HepG2 (cell line): ENCODE measurements around the gene RHBDL1. TPM values are rescaled to one million over a fixed set of nuclear protein-coding genes. Genes with fewer than 3 reads are reported as not detected.

Experiments used
- FOXC1 ChIP-seq: sonication (generic); formaldehyde crosslinking; IDR thresholded peaks from 2 replicates; pipeline ENCODE4 v1.8.0; 2022; ENCODE audit warnings: mild to moderate bottlenecking, missing genetic modification reagents, borderline replicate concordance
- HES4 ChIP-seq: sonication (generic); formaldehyde crosslinking; IDR thresholded peaks from 2 replicates; pipeline ENCODE4 v1.9.0; 2021; ENCODE audit warnings: mild to moderate bottlenecking, missing genetic modification reagents, borderline replicate concordance
- JDP2 ChIP-seq: sonication (generic); formaldehyde crosslinking; IDR thresholded peaks from 2 replicates; pipeline ENCODE4 v1.8.1; 2022; ENCODE audit warnings: missing genetic modification reagents, borderline replicate concordance
- NAIF1 ChIP-seq: sonication (generic); formaldehyde crosslinking; IDR thresholded peaks from 2 replicates; pipeline ENCODE4 v1.5.0; 2020; ENCODE audit warnings: mild to moderate bottlenecking, missing genetic modification reagents, borderline replicate concordance
- RELA ChIP-seq: sonication (generic); formaldehyde crosslinking; IDR thresholded peaks from 2 replicates; pipeline ENCODE4 v1.4.0; 2020; ENCODE audit warnings: missing genetic modification reagents
- RFXAP ChIP-seq: sonication (generic); formaldehyde crosslinking; IDR thresholded peaks from 2 replicates; pipeline ENCODE4 v1.4.0; 2020; ENCODE audit warnings: missing genetic modification reagents, borderline replicate concordance
- WIZ ChIP-seq: sonication (generic); formaldehyde crosslinking; IDR thresholded peaks from 2 replicates; pipeline ENCODE4 v1.5.1; 2020; ENCODE audit warnings: mild to moderate bottlenecking, missing genetic modification reagents
- ZNF274 ChIP-seq: sonication (generic); formaldehyde crosslinking; IDR thresholded peaks from 2 replicates; pipeline ENCODE4 v1.5.1; 2020; ENCODE audit warnings: mild to moderate bottlenecking, missing genetic modification reagents
- ZNF33A ChIP-seq: sonication (generic); formaldehyde crosslinking; IDR thresholded peaks from 2 replicates; pipeline ENCODE4 v1.5.1; 2020; ENCODE audit warnings: missing genetic modification reagents, mild to moderate bottlenecking, moderate library complexity, borderline replicate concordance
- ZNF572 ChIP-seq: sonication (generic); formaldehyde crosslinking; IDR thresholded peaks from 2 replicates; pipeline ENCODE4 v1.5.1; 2020; ENCODE audit warnings: mild to moderate bottlenecking, missing genetic modification reagents
- ZNF652 ChIP-seq: IDR thresholded peaks from 2 replicates; pipeline ENCODE4 v1.6.1; 2016; ENCODE audit warnings: low read depth, borderline replicate concordance
- polyA plus RNA-seq, 8 experiments: library from polyadenylated mRNA; depleted of rRNA in 3 of 8; stranded (reverse) in 7 of 8; unstranded in 1 of 8; fragments of >200 nt; fragmentation: Illumina TruSeq in 4 of 8; extraction: Trizol in 4 of 8; gene quantifications; 2 replicates each; pipeline versions ENCODE4 v1.2.1 to v1.2.3, GENCODE V29; 2011 to 2016; ENCODE audit warnings: low read depth in 4 of 8, missing spikeins in 1 of 8, mixed read lengths in 1 of 8; ENCODE audit not compliant: insufficient read depth in 1 of 8
- total RNA-seq, 5 experiments: library from RNA; depleted of rRNA; stranded (reverse); fragments of >200 nt; fragmentation: Illumina TruSeq; extraction: Trizol; gene quantifications; 2 replicates each; pipeline ENCODE4 v1.2.3, GENCODE V29; 2016; ENCODE audit warnings: low read depth in 1 of 5
- TF ChIP-seq, protein P1 (sequence below): sonication (generic); formaldehyde crosslinking; IDR thresholded peaks from 2 replicates; pipeline ENCODE4 v1.4.0; 2020; ENCODE audit warnings: missing genetic modification reagents, borderline replicate concordance
- TF ChIP-seq, protein P2 (sequence below): sonication (generic); formaldehyde crosslinking; IDR thresholded peaks from 2 replicates; pipeline ENCODE4 v1.8.0; 2022; ENCODE audit warnings: mild to moderate bottlenecking, missing genetic modification reagents
- TF ChIP-seq, protein P3 (sequence below): sonication (generic); formaldehyde crosslinking; IDR thresholded peaks from 2 replicates; pipeline ENCODE4 v1.4.0; 2020; ENCODE audit warnings: mild to moderate bottlenecking, missing genetic modification reagents
- TF ChIP-seq, protein P4 (sequence below): sonication (generic); formaldehyde crosslinking; IDR thresholded peaks from 2 replicates; pipeline ENCODE4 v1.9.0; 2021; ENCODE audit warnings: mild to moderate bottlenecking, missing genetic modification reagents

The RHBDL1 gene
- total and polyA plus RNA-seq, 2 of the 13 experiments (the other 11 are each of a cell fraction or from before 2014, with no cell fraction given): 1.8 to 3.8 TPM

DNA sequence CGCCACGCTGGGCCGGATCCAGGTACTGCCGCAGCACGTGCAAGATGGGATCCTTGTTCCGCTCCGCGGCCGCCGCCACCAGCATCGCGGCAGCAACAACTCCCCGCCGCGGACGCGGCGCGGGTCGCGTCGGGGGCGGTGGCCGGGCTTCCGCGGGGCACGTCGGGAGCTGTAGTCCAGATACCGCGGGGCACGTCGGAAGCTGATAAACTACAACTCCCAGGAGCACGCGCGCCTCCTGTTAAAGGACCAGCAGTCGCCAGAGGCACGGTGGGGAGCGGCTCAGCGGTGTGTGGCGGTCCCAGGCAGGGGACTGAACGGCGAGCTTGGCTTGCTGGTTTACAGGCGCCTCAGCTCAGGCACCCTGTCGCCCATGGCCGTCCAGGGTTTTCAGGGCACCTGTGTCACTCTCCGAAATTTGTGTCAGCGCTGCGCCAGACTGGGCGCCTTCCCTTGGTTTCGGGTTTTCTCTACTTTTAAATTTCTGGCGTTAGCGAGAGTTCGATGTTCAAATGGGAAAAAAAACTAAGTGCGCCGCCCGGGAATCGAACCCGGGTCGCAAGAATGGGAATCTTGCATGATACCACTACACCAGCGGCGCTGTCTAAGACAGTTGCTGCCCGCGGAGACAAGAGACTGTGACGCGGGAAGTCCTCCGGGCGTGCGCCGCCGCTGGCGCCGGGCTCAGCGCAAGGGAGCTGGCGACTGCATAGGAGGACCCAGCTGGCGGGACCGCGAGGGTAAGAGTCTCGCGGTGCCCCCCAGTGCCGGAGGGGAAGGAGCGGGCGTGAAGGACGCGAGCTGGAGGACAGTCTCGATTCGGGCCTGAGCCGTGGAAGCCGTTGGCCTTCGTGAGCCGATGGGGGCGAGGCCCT lies 39.0 kb upstream of the RHBDL1 start, which contains the start of gene METTL26 (continued):
- TF ChIP-seq, protein P1, sequence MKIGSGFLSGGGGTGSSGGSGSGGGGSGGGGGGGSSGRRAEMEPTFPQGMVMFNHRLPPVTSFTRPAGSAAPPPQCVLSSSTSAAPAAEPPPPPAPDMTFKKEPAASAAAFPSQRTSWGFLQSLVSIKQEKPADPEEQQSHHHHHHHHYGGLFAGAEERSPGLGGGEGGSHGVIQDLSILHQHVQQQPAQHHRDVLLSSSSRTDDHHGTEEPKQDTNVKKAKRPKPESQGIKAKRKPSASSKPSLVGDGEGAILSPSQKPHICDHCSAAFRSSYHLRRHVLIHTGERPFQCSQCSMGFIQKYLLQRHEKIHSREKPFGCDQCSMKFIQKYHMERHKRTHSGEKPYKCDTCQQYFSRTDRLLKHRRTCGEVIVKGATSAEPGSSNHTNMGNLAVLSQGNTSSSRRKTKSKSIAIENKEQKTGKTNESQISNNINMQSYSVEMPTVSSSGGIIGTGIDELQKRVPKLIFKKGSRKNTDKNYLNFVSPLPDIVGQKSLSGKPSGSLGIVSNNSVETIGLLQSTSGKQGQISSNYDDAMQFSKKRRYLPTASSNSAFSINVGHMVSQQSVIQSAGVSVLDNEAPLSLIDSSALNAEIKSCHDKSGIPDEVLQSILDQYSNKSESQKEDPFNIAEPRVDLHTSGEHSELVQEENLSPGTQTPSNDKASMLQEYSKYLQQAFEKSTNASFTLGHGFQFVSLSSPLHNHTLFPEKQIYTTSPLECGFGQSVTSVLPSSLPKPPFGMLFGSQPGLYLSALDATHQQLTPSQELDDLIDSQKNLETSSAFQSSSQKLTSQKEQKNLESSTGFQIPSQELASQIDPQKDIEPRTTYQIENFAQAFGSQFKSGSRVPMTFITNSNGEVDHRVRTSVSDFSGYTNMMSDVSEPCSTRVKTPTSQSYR (CRISPR knock-in tag): peak; percentile 53; the same call in 1 of the 2 replicates
- TF ChIP-seq, protein P2, sequence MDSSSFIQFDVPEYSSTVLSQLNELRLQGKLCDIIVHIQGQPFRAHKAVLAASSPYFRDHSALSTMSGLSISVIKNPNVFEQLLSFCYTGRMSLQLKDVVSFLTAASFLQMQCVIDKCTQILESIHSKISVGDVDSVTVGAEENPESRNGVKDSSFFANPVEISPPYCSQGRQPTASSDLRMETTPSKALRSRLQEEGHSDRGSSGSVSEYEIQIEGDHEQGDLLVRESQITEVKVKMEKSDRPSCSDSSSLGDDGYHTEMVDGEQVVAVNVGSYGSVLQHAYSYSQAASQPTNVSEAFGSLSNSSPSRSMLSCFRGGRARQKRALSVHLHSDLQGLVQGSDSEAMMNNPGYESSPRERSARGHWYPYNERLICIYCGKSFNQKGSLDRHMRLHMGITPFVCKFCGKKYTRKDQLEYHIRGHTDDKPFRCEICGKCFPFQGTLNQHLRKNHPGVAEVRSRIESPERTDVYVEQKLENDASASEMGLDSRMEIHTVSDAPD (CRISPR knock-in tag): no peak
- TF ChIP-seq RELA (CRISPR knock-in tag) (no peak), NAIF1 (CRISPR knock-in tag) (peak; percentile 85; the same call in 1 of the 2 replicates), ZNF33A (CRISPR knock-in tag) (peak; percentile 81; the same call in 1 of the 2 replicates), ZNF652 (CRISPR knock-in tag) (no peak), ZNF274 (CRISPR knock-in tag) (no peak), WIZ (CRISPR knock-in tag) (0 out of 2 replicates have a peak, but pooled peaks have one; percentile 1), RFXAP (CRISPR knock-in tag) (no peak; the same call in 1 of the 2 replicates), JDP2 (CRISPR knock-in tag) (no peak), HES4 (CRISPR knock-in tag) (peak; percentile 57), FOXC1 (CRISPR knock-in tag) (peak; percentile 67), ZNF572 (CRISPR knock-in tag) (no peak)
- TF ChIP-seq, protein P3, sequence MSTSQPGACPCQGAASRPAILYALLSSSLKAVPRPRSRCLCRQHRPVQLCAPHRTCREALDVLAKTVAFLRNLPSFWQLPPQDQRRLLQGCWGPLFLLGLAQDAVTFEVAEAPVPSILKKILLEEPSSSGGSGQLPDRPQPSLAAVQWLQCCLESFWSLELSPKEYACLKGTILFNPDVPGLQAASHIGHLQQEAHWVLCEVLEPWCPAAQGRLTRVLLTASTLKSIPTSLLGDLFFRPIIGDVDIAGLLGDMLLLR (CRISPR knock-in tag): peak; percentile 96
- TF ChIP-seq, protein P4, sequence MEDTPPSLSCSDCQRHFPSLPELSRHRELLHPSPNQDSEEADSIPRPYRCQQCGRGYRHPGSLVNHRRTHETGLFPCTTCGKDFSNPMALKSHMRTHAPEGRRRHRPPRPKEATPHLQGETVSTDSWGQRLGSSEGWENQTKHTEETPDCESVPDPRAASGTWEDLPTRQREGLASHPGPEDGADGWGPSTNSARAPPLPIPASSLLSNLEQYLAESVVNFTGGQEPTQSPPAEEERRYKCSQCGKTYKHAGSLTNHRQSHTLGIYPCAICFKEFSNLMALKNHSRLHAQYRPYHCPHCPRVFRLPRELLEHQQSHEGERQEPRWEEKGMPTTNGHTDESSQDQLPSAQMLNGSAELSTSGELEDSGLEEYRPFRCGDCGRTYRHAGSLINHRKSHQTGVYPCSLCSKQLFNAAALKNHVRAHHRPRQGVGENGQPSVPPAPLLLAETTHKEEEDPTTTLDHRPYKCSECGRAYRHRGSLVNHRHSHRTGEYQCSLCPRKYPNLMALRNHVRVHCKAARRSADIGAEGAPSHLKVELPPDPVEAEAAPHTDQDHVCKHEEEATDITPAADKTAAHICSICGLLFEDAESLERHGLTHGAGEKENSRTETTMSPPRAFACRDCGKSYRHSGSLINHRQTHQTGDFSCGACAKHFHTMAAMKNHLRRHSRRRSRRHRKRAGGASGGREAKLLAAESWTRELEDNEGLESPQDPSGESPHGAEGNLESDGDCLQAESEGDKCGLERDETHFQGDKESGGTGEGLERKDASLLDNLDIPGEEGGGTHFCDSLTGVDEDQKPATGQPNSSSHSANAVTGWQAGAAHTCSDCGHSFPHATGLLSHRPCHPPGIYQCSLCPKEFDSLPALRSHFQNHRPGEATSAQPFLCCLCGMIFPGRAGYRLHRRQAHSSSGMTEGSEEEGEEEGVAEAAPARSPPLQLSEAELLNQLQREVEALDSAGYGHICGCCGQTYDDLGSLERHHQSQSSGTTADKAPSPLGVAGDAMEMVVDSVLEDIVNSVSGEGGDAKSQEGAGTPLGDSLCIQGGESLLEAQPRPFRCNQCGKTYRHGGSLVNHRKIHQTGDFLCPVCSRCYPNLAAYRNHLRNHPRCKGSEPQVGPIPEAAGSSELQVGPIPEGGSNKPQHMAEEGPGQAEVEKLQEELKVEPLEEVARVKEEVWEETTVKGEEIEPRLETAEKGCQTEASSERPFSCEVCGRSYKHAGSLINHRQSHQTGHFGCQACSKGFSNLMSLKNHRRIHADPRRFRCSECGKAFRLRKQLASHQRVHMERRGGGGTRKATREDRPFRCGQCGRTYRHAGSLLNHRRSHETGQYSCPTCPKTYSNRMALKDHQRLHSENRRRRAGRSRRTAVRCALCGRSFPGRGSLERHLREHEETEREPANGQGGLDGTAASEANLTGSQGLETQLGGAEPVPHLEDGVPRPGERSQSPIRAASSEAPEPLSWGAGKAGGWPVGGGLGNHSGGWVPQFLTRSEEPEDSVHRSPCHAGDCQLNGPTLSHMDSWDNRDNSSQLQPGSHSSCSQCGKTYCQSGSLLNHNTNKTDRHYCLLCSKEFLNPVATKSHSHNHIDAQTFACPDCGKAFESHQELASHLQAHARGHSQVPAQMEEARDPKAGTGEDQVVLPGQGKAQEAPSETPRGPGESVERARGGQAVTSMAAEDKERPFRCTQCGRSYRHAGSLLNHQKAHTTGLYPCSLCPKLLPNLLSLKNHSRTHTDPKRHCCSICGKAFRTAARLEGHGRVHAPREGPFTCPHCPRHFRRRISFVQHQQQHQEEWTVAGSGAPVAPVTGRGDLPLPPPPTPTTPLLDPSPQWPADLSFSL: peak; percentile 12; the same call in 1 of the 2 replicates
